ENCODE results near the gene NDUFC1.

NDUFC1 gene

GRCh38 chr4:139245590-139245989, 56.7 kb downstream of the NDUFC1 start:
- H3K4me1 Mint-ChIP-seq, result no peaks in the 10 kb centered on the region
- H3K27ac Mint-ChIP-seq, result no peak overlapping the region
- no peaks in the 10 kb centered on the region for H3K27me3 Mint-ChIP-seq
- H3K4me3 Mint-ChIP-seq, result no peak overlapping the region
- H3K9me3 Mint-ChIP-seq, result no peaks in the 10 kb centered on the region
- DNase-seq (no peak), ATAC-seq (no peak)

GRCh38 chr4:139243448-139244365, 58.6 kb downstream of the NDUFC1 start:
- peaks cover 6 to 8% of the 10 kb centered on the region in 2 donors for H3K9me3 Mint-ChIP-seq
- no peak overlapping the region for H3K27ac Mint-ChIP-seq
- no peak for ATAC-seq
- no peaks in the 10 kb centered on the region for H3K4me1 Mint-ChIP-seq
- no peak for DNase-seq
- H3K27me3 Mint-ChIP-seq, result no peaks in the 10 kb centered on the region
- no peak overlapping the region for H3K4me3 Mint-ChIP-seq

- ATAC-seq (no peak), DNase-seq (no peak)
- Mint-ChIP-seq H3K27ac (no peak overlapping the region), H3K27me3 (no peaks in the 10 kb centered on the region), H3K4me3 (no peak overlapping the region), H3K4me1 (no peaks in the 10 kb centered on the region), H3K9me3 (peaks cover 6 to 10% of the 10 kb centered on the region in 2 donors)
Observed at GRCh38 chr4:139242511-139243051, 59.7 kb downstream of the NDUFC1 start.

GRCh38 chr4:139241784-139242151, 60.5 kb downstream of the NDUFC1 start:
- Mint-ChIP-seq H3K4me3 (no peak overlapping the region), H3K9me3 (peaks cover 6 to 10% of the 10 kb centered on the region in 2 donors), H3K27ac (no peak overlapping the region), H3K4me1 (no peaks in the 10 kb centered on the region), H3K27me3 (no peaks in the 10 kb centered on the region)
- ATAC-seq (no peak), DNase-seq (no peak)

- Mint-ChIP-seq H3K4me3 (no peak overlapping the region), H3K27ac (no peak overlapping the region), H3K4me1 (no peaks in the 10 kb centered on the region), H3K9me3 (peaks cover 6 to 10% of the 10 kb centered on the region in 2 donors), H3K27me3 (no peaks in the 10 kb centered on the region)
- ATAC-seq, result no peak
- no peak for DNase-seq
Observed at GRCh38 chr4:139241086-139241783, 61.0 kb downstream of the NDUFC1 start.

All from stimulated activated naive CD8-positive, alpha-beta T cell treated with anti-CD3 and anti-CD28 coated beads, Interleukin-15, amount 100 ng/mL, for 72 hours (primary cell).